DOHH2 (cell line): Measurements from ENCODE around the gene BRICD5.

Experiments used
- EZH2phosphoT487 ChIP-seq: fragments of 200-600 bp; sonication (generic); IDR thresholded peaks from 2 replicates; pipeline ENCODE4 v1.6.1; 2017; ENCODE audit warnings: borderline replicate concordance, mild to moderate bottlenecking, antibody characterized with exemption, low read length, moderate library complexity, mixed read lengths
- TF ChIP-seq, protein P1 (sequence below): fragments of 200-600 bp; sonication (generic); IDR thresholded peaks from one replicate; pipeline ENCODE4 v1.5.1; 2014; ENCODE audit warnings: antibody characterized with exemption, mild to moderate bottlenecking, low read depth, low read length; ENCODE audit not compliant: poor library complexity, severe bottlenecking

DNA sequence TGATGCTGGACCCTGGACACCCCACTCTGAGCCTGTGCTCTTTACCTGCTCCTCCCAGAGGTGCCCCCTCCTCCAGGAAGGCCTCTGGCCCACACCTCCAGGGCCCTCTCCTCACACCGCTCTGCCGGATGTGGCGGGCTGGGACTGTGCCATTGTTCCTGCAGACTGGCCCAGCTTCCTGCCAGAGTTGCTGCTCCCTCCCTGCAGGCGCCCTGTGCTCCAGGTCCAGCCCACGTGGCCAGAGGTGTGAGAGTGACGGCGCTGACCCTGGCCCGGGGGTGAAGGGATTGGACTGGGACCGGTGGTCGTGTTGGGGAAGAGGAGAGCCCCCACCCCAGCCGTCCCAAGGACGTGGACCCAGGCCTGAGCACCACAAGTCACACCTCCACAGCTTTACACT, 18.4 kb upstream of the BRICD5 start:
- no peak for TF ChIP-seq EZH2phosphoT487
- TF ChIP-seq, protein P1, sequence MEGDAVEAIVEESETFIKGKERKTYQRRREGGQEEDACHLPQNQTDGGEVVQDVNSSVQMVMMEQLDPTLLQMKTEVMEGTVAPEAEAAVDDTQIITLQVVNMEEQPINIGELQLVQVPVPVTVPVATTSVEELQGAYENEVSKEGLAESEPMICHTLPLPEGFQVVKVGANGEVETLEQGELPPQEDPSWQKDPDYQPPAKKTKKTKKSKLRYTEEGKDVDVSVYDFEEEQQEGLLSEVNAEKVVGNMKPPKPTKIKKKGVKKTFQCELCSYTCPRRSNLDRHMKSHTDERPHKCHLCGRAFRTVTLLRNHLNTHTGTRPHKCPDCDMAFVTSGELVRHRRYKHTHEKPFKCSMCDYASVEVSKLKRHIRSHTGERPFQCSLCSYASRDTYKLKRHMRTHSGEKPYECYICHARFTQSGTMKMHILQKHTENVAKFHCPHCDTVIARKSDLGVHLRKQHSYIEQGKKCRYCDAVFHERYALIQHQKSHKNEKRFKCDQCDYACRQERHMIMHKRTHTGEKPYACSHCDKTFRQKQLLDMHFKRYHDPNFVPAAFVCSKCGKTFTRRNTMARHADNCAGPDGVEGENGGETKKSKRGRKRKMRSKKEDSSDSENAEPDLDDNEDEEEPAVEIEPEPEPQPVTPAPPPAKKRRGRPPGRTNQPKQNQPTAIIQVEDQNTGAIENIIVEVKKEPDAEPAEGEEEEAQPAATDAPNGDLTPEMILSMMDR: no peak
